MM.1S (cell line): ENCODE results near the gene RNF123.

ENCODE experiments used
- DNase-seq: peaks from one replicate; pipeline ENCODE4 v3.0.0-alpha.2; 2015
- H2AFZ ChIP-seq: fragments of 300-600 bp; sonication (generic); 2 replicates; pipeline ENCODE4 v1.6.0; 2016; ENCODE audit warnings: antibody characterized with exemption, low read length
- H3F3A ChIP-seq: fragments of 300-600 bp; sonication (generic); 2 replicates; pipeline ENCODE4 v1.6.1; 2016; ENCODE audit warnings: mild to moderate bottlenecking, antibody characterized with exemption, low read length, moderate library complexity, mixed read lengths; ENCODE audit not compliant: insufficient read depth
- H3K27ac ChIP-seq: fragments of 300-600 bp; sonication (generic); 2 replicates; pipeline ENCODE4 v1.5.1; 2016; ENCODE audit warnings: mild to moderate bottlenecking, low read length
- H3K27me3 ChIP-seq: fragments of 300-600 bp; sonication (generic); replicated peaks from 2 replicates; pipeline ENCODE4 v1.6.0; 2016; ENCODE audit warnings: low read length; ENCODE audit not compliant: insufficient read depth
- H3K36me3 ChIP-seq: fragments of 300-600 bp; sonication (generic); replicated peaks from 2 replicates; pipeline ENCODE4 v1.6.1; 2016; ENCODE audit warnings: mild to moderate bottlenecking, low read length, mixed read lengths; ENCODE audit not compliant: insufficient read depth
- H3K4me1 ChIP-seq: fragments of 300-600 bp; sonication (generic); 2 replicates; pipeline ENCODE4 v1.6.1; 2016; ENCODE audit warnings: low read length, mixed read lengths
- H3K4me2 ChIP-seq: fragments of 300-600 bp; sonication (generic); 2 replicates; pipeline ENCODE4 v1.6.0; 2016; ENCODE audit warnings: low read depth, low read length
- H3K4me3 ChIP-seq: fragments of 300-600 bp; sonication (generic); 2 replicates; pipeline ENCODE4 v1.5.1; 2016; ENCODE audit warnings: low read length, mixed read lengths
- H3K79me2 ChIP-seq: fragments of 300-600 bp; sonication (generic); 2 replicates; pipeline ENCODE4 v1.6.1; 2016; ENCODE audit warnings: mixed run types, low read length, mixed read lengths
- H3K9ac ChIP-seq: fragments of 300-600 bp; sonication (generic); 2 replicates; pipeline ENCODE4 v1.6.1; 2016; ENCODE audit warnings: low read length, mixed read lengths
- H3K9me2 ChIP-seq: fragments of 300-600 bp; sonication (generic); replicated peaks from 2 replicates; pipeline ENCODE4 v1.6.1; 2016; ENCODE audit warnings: mild to moderate bottlenecking, low read length, mixed read lengths; ENCODE audit not compliant: insufficient read depth
- H3K9me3 ChIP-seq: fragments of 300-600 bp; sonication (generic); replicated peaks from 2 replicates; pipeline ENCODE4 v1.6.1; 2016; ENCODE audit warnings: mild to moderate bottlenecking, low read length, mixed read lengths; ENCODE audit not compliant: insufficient read depth
- H4K20me1 ChIP-seq: fragments of 300-600 bp; sonication (generic); 2 replicates; pipeline ENCODE4 v1.6.1; 2016; ENCODE audit warnings: mild to moderate bottlenecking, low read length, moderate library complexity, mixed read lengths; ENCODE audit not compliant: insufficient read depth
- EZH2 ChIP-seq: fragments of 300-600 bp; sonication (generic); optimal IDR thresholded peaks from 2 replicates; pipeline ENCODE3; 2017; ENCODE audit warnings: low read depth, mild to moderate bottlenecking, antibody characterized with exemption, low read length, mixed read lengths
- EZH2phosphoT487 ChIP-seq: fragments of 300-600 bp; sonication (generic); IDR thresholded peaks from 2 replicates; pipeline ENCODE4 v1.6.1; 2018; ENCODE audit warnings: antibody characterized with exemption, low read length
- TF ChIP-seq, protein P1 (sequence below): fragments of 300-600 bp; sonication (generic); IDR thresholded peaks from 2 replicates; pipeline ENCODE4 v1.5.1; 2016; ENCODE audit warnings: antibody characterized with exemption, low read length, mixed read lengths

Gene RNF123

DNA sequence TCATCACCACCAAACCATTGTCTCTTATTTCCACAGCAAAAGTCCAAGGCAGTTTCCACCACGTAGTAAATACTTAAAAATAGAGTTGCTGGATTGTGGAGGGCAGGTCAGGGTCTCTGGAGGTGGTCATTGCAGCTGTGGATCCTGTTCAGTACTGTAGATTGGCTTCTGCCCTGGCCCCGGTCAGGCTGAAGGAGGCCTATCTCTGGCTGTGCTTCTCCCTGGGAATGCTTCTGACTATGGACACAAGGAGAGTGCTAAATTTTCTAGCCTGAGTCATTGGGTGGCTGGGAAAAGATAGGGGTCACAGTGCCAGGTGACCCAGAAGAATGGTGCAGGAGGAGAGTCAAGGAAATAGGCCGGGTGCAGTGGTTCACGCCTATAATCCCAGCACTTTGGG lies 60.7 kb downstream of the RNF123 start:
- Histone ChIP-seq H3K9me3 (no peaks in the 10 kb centered on the region), H3K4me3 (no peak overlapping the region), H3F3A (no peaks in the 10 kb centered on the region), H3K79me2 (peaks cover 49% of the 10 kb centered on the region), H3K9ac (no peak overlapping the region), H3K27ac (no peak overlapping the region), H3K4me1 (no peaks in the 10 kb centered on the region), H4K20me1 (no peaks in the 10 kb centered on the region), H2AFZ (no peak overlapping the region), H3K36me3 (0 out of 2 replicates have a peak, but pooled peaks cover 4% of the 10 kb centered on the region), H3K4me2 (no peak overlapping the region), H3K9me2 (no peaks in the 10 kb centered on the region), H3K27me3 (no peaks in the 10 kb centered on the region)
- TF ChIP-seq EZH2phosphoT487, result no peak
- TF ChIP-seq, protein P1, sequence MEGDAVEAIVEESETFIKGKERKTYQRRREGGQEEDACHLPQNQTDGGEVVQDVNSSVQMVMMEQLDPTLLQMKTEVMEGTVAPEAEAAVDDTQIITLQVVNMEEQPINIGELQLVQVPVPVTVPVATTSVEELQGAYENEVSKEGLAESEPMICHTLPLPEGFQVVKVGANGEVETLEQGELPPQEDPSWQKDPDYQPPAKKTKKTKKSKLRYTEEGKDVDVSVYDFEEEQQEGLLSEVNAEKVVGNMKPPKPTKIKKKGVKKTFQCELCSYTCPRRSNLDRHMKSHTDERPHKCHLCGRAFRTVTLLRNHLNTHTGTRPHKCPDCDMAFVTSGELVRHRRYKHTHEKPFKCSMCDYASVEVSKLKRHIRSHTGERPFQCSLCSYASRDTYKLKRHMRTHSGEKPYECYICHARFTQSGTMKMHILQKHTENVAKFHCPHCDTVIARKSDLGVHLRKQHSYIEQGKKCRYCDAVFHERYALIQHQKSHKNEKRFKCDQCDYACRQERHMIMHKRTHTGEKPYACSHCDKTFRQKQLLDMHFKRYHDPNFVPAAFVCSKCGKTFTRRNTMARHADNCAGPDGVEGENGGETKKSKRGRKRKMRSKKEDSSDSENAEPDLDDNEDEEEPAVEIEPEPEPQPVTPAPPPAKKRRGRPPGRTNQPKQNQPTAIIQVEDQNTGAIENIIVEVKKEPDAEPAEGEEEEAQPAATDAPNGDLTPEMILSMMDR, result no peak
- TF ChIP-seq EZH2, result no peak
- no peak for DNase-seq

DNA sequence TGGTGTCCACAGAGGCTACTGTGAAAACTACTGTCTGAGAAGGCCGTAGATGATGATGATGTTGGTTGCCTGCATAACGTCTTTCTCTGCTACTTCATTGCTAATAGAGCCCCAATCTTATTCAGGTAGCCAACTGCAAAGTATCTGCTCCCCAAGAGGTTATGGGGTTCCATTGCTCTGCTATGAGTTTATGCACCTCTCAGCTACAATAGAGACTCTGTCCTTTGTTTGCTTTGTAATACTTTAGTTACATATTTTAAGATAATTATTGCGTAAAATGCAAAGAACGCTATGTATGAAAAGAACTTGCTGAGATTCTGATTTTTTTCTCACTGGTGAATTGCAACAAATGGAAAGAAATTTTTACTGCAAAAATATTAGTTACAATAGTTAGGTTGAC lies 62.1 kb downstream of the RNF123 start:
- H2AFZ ChIP-seq, result no peak overlapping the region
- H3K4me3 ChIP-seq, result no peak overlapping the region
- H3K79me2 ChIP-seq, result peaks cover 58% of the 10 kb centered on the region
- H4K20me1 ChIP-seq, result 0 out of 2 replicates have a peak, but pooled peaks cover 7% of the 10 kb centered on the region
- no peaks in the 10 kb centered on the region for H3F3A ChIP-seq
- no peaks in the 10 kb centered on the region for H3K36me3 ChIP-seq
- no peaks in the 10 kb centered on the region for H3K9me2 ChIP-seq
- DNase-seq, result no peak
- TF ChIP-seq, protein P1, result no peak
- TF ChIP-seq EZH2phosphoT487 (no peak), EZH2 (no peak)
- no peaks in the 10 kb centered on the region for H3K4me1 ChIP-seq
- H3K27ac ChIP-seq, result no peak overlapping the region
- H3K9ac ChIP-seq, result no peak overlapping the region
- no peak overlapping the region for H3K4me2 ChIP-seq
- H3K27me3 ChIP-seq, result no peaks in the 10 kb centered on the region
- H3K9me3 ChIP-seq, result no peaks in the 10 kb centered on the region

DNA sequence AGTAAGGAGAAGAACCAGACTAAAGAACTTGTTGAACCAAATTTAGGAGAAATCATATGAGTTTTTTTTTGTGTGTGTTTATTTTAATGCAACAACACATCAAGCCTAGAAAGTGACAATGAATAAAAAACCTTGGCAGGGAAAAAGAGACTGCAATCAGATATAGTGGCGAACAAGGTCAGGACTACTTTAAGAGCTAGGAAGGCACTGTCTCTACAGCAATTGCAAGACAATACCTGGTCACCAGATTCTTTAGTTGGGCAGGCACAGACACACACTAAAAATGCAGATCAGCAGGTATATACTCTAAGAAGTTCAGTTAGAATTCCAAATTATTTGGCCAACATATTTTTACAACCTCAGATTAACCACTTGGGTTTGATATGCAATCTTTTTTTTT lies 65.2 kb downstream of the RNF123 start:
- TF ChIP-seq EZH2phosphoT487 (no peak), EZH2 (no peak)
- TF ChIP-seq, protein P1, result no peak

More for the DNA sequence above, 65.2 kb downstream of the RNF123 start:
- Histone ChIP-seq H3K9me3 (no peaks in the 10 kb centered on the region), H3K9me2 (no peaks in the 10 kb centered on the region), H3K4me1 (no peaks in the 10 kb centered on the region), H3K4me3 (no peak overlapping the region), H3K27ac (no peak overlapping the region), H3K36me3 (no peaks in the 10 kb centered on the region), H3K4me2 (no peak overlapping the region), H3K79me2 (peaks cover 78% of the 10 kb centered on the region), H2AFZ (no peak overlapping the region), H4K20me1 (peaks cover 10% of the 10 kb centered on the region; the same call in 1 of the 2 replicates), H3K27me3 (no peaks in the 10 kb centered on the region), H3F3A (no peaks in the 10 kb centered on the region), H3K9ac (no peak overlapping the region)
- DNase-seq, result no peak
